Transverse colon (tissue), 4 donors: Measurements from ENCODE around the gene ZP3.

Experiments
- EP300 ChIP-seq: sonication (generic); formaldehyde crosslinking; IDR thresholded peaks from one replicate; pipeline ENCODE4 v1.6.1; 2017; ENCODE audit warnings: antibody characterized with exemption, low read depth
- POLR2A ChIP-seq: fragments of 450-650 bp; IDR thresholded peaks from one replicate; pipeline ENCODE4 v1.6.1; 2016; ENCODE audit warnings: antibody characterized with exemption, mild to moderate bottlenecking, moderate library complexity
- POLR2AphosphoS5 ChIP-seq, 3 donors: sonication (generic); formaldehyde crosslinking; IDR thresholded peaks; one replicate each; pipeline ENCODE4 v1.6.1; 2016; ENCODE audit warnings: antibody characterized with exemption in 3 of 3
- TF ChIP-seq, protein P1 (sequence below), 5 experiments: fragments of 200-600 bp in 3 of 5; fragments of 450-650 bp in 2 of 5; sonication (generic) in 3 of 5; IDR thresholded peaks; 1 replicate in 2 of 5; 2 replicates in 3 of 5; pipeline ENCODE4 v1.5.1; 2016 to 2017; ENCODE audit warnings: antibody characterized with exemption in 5 of 5, inconsistent platforms in 3 of 5, mild to moderate bottlenecking in 2 of 5, moderate library complexity in 1 of 5

DNA sequence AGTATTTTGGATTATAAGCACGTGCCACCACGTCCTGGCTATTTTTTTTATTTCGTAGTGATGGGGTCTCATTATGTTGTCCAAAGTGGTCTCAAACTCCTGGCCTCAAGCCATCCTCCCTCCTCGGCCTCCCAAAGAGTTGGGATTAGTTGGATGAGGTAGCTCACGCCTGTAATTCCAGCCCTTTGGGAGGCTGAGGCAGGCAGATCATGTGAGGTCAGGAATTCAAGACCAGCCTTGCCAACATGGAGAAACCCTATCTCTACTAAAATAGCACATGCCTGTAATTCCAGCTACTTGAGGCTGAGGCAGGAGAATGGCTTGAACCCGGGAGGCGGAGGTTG is 44.2 kb upstream of the ZP3 start:
- TF ChIP-seq EP300 (no peak), POLR2A (no peak), POLR2AphosphoS5 (IDR thresholded peaks at IDR 0.05) (no peak)
- TF ChIP-seq, protein P1, sequence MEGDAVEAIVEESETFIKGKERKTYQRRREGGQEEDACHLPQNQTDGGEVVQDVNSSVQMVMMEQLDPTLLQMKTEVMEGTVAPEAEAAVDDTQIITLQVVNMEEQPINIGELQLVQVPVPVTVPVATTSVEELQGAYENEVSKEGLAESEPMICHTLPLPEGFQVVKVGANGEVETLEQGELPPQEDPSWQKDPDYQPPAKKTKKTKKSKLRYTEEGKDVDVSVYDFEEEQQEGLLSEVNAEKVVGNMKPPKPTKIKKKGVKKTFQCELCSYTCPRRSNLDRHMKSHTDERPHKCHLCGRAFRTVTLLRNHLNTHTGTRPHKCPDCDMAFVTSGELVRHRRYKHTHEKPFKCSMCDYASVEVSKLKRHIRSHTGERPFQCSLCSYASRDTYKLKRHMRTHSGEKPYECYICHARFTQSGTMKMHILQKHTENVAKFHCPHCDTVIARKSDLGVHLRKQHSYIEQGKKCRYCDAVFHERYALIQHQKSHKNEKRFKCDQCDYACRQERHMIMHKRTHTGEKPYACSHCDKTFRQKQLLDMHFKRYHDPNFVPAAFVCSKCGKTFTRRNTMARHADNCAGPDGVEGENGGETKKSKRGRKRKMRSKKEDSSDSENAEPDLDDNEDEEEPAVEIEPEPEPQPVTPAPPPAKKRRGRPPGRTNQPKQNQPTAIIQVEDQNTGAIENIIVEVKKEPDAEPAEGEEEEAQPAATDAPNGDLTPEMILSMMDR (IDR thresholded peaks at IDR 0.05) = no peak
